GM12891 (cell line): ENCODE results near the gene SMAP1.

Experiments
- POLR2A ChIP-seq: IDR thresholded peaks from 2 replicates; pipeline ENCODE4 v1.6.1; 2011; ENCODE audit warnings: low read depth, low read length, control low read depth
- POLR2AphosphoS5 ChIP-seq: IDR thresholded peaks from 2 replicates; pipeline ENCODE4 v1.6.1; 2011; ENCODE audit warnings: low read depth, low read length, control low read depth

DNA sequence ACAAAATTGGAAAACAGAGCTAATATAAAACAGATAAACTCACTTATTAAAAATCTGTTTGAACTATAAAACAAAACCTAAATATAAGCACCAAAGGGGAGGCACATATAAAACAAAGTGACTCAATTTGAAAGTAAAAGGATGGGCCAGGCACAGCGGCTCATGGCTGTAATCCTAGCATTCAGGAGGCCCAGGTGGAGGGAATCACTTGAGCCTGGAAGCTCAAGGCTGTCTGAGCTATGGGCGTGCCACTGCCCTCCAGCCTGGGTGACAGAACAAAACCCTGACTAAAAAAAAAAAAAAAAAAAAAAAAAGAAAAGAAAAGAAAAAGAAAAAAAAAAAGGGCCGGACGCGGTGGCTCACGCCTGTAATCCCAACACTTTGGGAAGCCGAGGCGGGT lies 31.1 kb upstream of the SMAP1 start:
- TF ChIP-seq POLR2A (no peak), POLR2AphosphoS5 (no peak)
